ENCODE data around the gene RABGAP1L.
"Not testable (repeated sequence)": the region's sequence is repeated elsewhere in the genome, so short reads cannot be mapped to it uniquely, and the experiment has no call there.

The RABGAP1L gene

DNA sequence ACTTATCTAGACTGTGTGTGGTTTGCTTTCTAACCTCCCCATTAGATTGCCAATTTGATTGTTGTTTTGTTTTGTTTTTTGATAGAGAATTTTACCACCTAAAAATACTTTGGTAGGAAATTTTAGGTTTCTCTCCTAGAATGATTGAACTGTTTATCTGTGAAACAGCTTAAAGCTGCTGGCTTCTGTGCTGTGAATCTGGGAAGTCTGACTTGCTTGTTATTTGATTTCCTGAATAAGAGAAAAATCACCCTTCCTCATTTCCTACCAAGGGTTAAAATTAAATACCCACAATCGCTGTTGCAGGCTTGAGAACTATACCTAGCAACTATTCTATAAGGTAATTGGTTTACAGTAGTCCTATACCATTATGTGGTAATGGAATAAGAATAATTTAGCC lies 641.6 kb downstream of the RABGAP1L start:
- no peak overlapping the region for H3K27ac ChIP-seq
- TF ChIP-seq, protein P1, sequence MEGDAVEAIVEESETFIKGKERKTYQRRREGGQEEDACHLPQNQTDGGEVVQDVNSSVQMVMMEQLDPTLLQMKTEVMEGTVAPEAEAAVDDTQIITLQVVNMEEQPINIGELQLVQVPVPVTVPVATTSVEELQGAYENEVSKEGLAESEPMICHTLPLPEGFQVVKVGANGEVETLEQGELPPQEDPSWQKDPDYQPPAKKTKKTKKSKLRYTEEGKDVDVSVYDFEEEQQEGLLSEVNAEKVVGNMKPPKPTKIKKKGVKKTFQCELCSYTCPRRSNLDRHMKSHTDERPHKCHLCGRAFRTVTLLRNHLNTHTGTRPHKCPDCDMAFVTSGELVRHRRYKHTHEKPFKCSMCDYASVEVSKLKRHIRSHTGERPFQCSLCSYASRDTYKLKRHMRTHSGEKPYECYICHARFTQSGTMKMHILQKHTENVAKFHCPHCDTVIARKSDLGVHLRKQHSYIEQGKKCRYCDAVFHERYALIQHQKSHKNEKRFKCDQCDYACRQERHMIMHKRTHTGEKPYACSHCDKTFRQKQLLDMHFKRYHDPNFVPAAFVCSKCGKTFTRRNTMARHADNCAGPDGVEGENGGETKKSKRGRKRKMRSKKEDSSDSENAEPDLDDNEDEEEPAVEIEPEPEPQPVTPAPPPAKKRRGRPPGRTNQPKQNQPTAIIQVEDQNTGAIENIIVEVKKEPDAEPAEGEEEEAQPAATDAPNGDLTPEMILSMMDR (conservative IDR thresholded peaks at IDR 0.05): no peak
- TF ChIP-seq ZFX (IDR thresholded peaks at IDR 0.05): no peak

GRCh38 chr1:174809755-174810280 lies 650.5 kb downstream of the RABGAP1L start:
- H3K27ac ChIP-seq: no peak overlapping the region
- TF ChIP-seq, protein P1 (conservative IDR thresholded peaks at IDR 0.05): no peak
- TF ChIP-seq ZFX (IDR thresholded peaks at IDR 0.05): no peak

GRCh38 chr1:174812016-174812415 lies 652.7 kb downstream of the RABGAP1L start:
- TF ChIP-seq, protein P1 (conservative IDR thresholded peaks at IDR 0.05): no peak
- no peak for TF ChIP-seq ZFX (IDR thresholded peaks at IDR 0.05)
- H3K27ac ChIP-seq: no peak overlapping the region

DNA sequence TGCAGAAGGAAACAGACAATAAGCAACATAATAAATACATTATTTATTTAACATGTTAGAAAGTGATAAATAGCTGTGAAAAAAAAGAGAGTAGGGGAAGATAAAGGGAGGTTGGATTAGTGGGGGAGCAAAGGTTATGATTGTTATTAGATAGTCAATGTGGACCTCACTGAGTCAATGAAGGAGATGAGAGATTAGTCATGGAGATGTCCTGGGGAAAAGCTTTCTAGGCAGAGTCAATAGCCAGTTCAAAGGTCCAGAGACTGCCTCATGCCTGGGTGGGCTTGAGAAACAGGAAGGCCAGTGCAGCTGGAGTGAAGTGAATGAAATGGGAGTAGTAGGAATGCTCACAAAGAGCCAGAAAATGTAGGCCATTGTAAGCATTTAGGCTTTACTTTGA lies 653.3 kb downstream of the RABGAP1L start:
- TF ChIP-seq, protein P1 (conservative IDR thresholded peaks at IDR 0.05): no peak
- TF ChIP-seq ZFX (IDR thresholded peaks at IDR 0.05): no peak
- no peak overlapping the region for H3K27ac ChIP-seq

DNA sequence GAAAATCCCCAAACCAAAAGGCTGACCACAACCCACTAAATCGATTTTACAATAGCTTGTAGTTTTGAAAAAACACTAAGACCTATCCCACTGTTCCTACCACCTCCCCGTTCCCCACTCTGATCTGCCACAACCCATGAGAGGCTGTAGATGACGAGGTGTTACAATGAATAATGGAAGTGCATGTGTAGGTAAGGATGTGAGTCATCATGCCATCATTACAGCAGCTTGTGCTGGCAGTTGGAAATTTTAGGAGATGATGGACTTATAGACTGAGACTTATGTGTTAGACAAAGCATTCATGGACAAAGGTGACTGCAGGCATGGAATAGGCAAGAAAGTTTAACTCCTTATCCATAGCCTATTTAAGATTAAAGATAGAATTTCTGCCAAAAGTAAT lies 655.7 kb downstream of the RABGAP1L start:
- TF ChIP-seq, protein P1 (conservative IDR thresholded peaks at IDR 0.05): no peak
- no peak for TF ChIP-seq ZFX (IDR thresholded peaks at IDR 0.05)
- no peak overlapping the region for H3K27ac ChIP-seq

- TF ChIP-seq ZFX (IDR thresholded peaks at IDR 0.05): no peak
- TF ChIP-seq, protein P1 (conservative IDR thresholded peaks at IDR 0.05): no peak
- no peak overlapping the region for H3K27ac ChIP-seq
Observed at GRCh38 chr1:174815474-174815908, 656.2 kb downstream of the RABGAP1L start.

DNA sequence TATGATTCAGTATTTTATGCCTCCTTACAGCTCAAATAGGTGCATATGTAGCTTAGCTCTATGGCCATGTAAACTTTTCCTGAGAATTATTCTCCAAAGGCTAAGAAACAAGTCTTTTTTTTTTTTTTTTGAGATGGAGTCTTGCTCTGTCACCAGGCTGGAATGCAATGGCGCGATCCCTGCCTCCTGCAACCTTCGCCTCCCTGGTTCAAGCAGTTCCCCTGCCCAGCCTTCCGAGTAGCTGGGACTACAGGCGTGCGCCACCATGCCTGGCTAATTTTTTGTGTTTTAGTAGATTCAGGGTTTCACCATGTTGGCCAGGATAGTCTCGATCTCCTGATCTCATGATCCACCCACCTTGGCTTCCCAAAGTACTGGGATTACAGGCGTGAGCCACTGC lies 657.3 kb downstream of the RABGAP1L start:
- not testable (repeated sequence) for H3K27ac ChIP-seq

DNA sequence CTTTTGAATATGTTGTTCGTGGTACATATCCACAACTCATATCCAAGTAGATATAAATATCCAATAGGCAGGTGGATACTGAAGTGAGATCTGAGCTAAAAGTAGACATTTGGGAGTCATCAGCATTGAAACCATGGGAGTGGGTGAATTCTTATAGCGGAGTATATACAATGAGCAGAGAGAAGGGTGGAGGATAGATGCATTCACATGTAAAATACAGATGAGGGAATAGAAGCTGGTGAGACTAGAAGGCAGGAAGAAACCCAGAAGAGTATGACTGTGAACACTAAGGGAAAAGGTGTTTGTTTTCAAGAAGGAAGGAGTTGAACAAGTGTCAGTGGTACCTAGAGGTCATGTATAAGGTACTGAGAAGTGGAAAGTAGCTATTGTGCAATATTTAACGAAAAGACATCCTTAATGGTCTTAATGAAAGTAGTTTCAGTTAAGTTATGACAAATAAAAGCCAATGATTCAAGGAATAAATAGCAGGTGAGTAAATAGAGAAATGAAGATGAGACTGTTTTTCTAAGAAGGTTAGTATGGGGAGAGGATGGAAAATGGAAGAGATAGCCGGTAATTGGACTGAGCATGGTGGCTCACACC lies 658.8 kb downstream of the RABGAP1L start:
- TF ChIP-seq, protein P1 (conservative IDR thresholded peaks at IDR 0.05): no peak
- TF ChIP-seq ZFX (IDR thresholded peaks at IDR 0.05): no peak
- no peak overlapping the region for H3K27ac ChIP-seq

Measured in C4-2B (cell line).